K562 (cell line): Measurements from ENCODE around the gene PRKAR2B. TPM values are rescaled to one million over a fixed set of nuclear protein-coding genes. Genes with fewer than 3 reads are reported as not detected.

Experiments used
- DDX20 ChIP-seq: fragments of 450-650 bp; IDR thresholded peaks from 2 replicates; pipeline ENCODE4 v1.6.1; 2016; ENCODE audit warnings: missing genetic modification characterization, low read depth, mild to moderate bottlenecking, missing compliant biosample characterization, moderate library complexity
- EHMT2 ChIP-seq: fragments of 450-650 bp; IDR thresholded peaks from 2 replicates; pipeline ENCODE4 v1.6.1; 2018; ENCODE audit warnings: antibody characterized with exemption
- GABPA ChIP-seq: fragments of 200-800 bp; sonication (Bioruptor generic); conservative IDR thresholded peaks from 2 replicates; pipeline ENCODE4 v1.6.1; 2016; ENCODE audit warnings: low read depth, missing genetic modification characterization, missing compliant biosample characterization
- HDAC1 ChIP-seq, 2 experiments: fragments of 450-650 bp; IDR thresholded peaks; 2 replicates each; pipeline ENCODE4 v1.6.1; 2016 to 2017; ENCODE audit warnings: inconsistent platforms in 1 of 2, mild to moderate bottlenecking in 1 of 2, moderate library complexity in 1 of 2
- ILF3 ChIP-seq: fragments of 450-650 bp; IDR thresholded peaks from 2 replicates; pipeline ENCODE4 v1.6.1; 2018; ENCODE audit warnings: antibody characterized with exemption, mild to moderate bottlenecking, moderate library complexity, borderline replicate concordance
- MXI1 ChIP-seq: IDR thresholded peaks from 2 replicates; pipeline ENCODE4 v1.6.1; 2011; ENCODE audit warnings: low read depth, mild to moderate bottlenecking, improper control_type of control experiment, low read length
- MYC ChIP-seq, 2 experiments: fragments of 250-450 bp in 1 of 2; sonication (Bioruptor Pico) in 1 of 2; IDR thresholded peaks; 2 replicates each; pipeline versions ENCODE4 v1.5.1 to v1.6.1; 2012 to 2021; ENCODE audit warnings: low read depth in 2 of 2, borderline replicate concordance in 1 of 2, improper control_type of control experiment in 1 of 2, low read length in 1 of 2, mild to moderate bottlenecking in 1 of 2, moderate library complexity in 1 of 2
- NBN ChIP-seq: fragments of 450-650 bp; IDR thresholded peaks from 2 replicates; pipeline ENCODE4 v1.6.1; 2016; ENCODE audit warnings: low read depth, mild to moderate bottlenecking
- NR1H2 ChIP-seq: sonication (generic); formaldehyde crosslinking; IDR thresholded peaks from 2 replicates; pipeline ENCODE4 v1.4.0; 2020; ENCODE audit warnings: mild to moderate bottlenecking, missing genetic modification reagents
- SIN3A ChIP-seq, 2 experiments: fragments of 150-350 bp in 1 of 2; IDR thresholded peaks; 2 replicates each; pipeline ENCODE4 v1.6.1; 2011 to 2016; ENCODE audit warnings: borderline replicate concordance in 2 of 2, low read depth in 2 of 2, low read length in 2 of 2, mild to moderate bottlenecking in 2 of 2, moderate library complexity in 2 of 2; ENCODE audit not compliant: control insufficient read depth in 1 of 2
- STAT5A ChIP-seq: IDR thresholded peaks from 2 replicates; pipeline ENCODE4 v1.6.1; 2012; ENCODE audit warnings: low read length, inconsistent platforms, borderline replicate concordance
- YY1 ChIP-seq, 3 experiments: IDR thresholded peaks; 2 replicates each; pipeline ENCODE4 v1.6.1; 2011; ENCODE audit warnings: low read length in 2 of 3, mild to moderate bottlenecking in 2 of 3, moderate library complexity in 2 of 3, borderline replicate concordance in 1 of 3, control low read depth in 1 of 3, low read depth in 1 of 3; ENCODE audit not compliant: insufficient read depth in 3 of 3, insufficient replicate concordance in 2 of 3, control insufficient read depth in 1 of 3, insufficient read length in 1 of 3; ENCODE audit errors: extremely low read depth in 1 of 3
- ZNF253 ChIP-seq: fragments of 250-450 bp; sonication (Bioruptor Pico); conservative IDR thresholded peaks from 2 replicates; pipeline ENCODE4 v1.6.1; 2021; ENCODE audit warnings: mild to moderate bottlenecking
- ZNF274 ChIP-seq: IDR thresholded peaks from 2 replicates; pipeline ENCODE4 v1.6.1; 2011; ENCODE audit warnings: low read depth, mild to moderate bottlenecking, low read length, moderate library complexity, borderline replicate concordance
- ZNF41 ChIP-seq: fragments of 250-450 bp; sonication (Bioruptor Pico); conservative IDR thresholded peaks from 2 replicates; pipeline ENCODE4 v1.4.0; 2020; ENCODE audit warnings: mild to moderate bottlenecking
- ZSCAN32 ChIP-seq: fragments of 450-650 bp; formaldehyde crosslinking; IDR thresholded peaks from 2 replicates; pipeline ENCODE4 v1.4.0; 2020; ENCODE audit warnings: mild to moderate bottlenecking, moderate library complexity
- polyA plus RNA-seq, 8 experiments: library from polyadenylated mRNA; depleted of rRNA in 4 of 8; stranded (reverse) in 5 of 8; unstranded in 3 of 8; fragments of >200 nt; fragmentation: Nextera tagmentation in 2 of 8; fragmentation: Illumina TruSeq in 1 of 8; extraction: Ambion mirVana in 2 of 8; extraction: Trizol in 1 of 8; gene quantifications; 2 replicates each; pipeline versions ENCODE4 v1.2.1 to v1.2.3, GENCODE V29; 2011 to 2014; ENCODE audit warnings: inconsistent platforms in 1 of 8, missing spikeins in 1 of 8
- total RNA-seq, 7 experiments: library from RNA; depleted of rRNA in 6 of 7; stranded (reverse); fragments of >200 nt in 6 of 7; fragmentation: Illumina TruSeq in 2 of 7; extraction: Trizol in 2 of 7; gene quantifications; 2 replicates each; pipeline versions ENCODE4 v1.2.1 to v1.2.3, GENCODE V29; 2011 to 2021; ENCODE audit warnings: low replicate concordance in 1 of 7
- TF ChIP-seq, protein P1 (sequence below): fragments of 450-650 bp; IDR thresholded peaks from 2 replicates; pipeline ENCODE4 v1.6.1; 2017; ENCODE audit warnings: antibody characterized with exemption, mild to moderate bottlenecking
- TF ChIP-seq, protein P2 (sequence below): fragments of 250-450 bp; sonication (Bioruptor Pico); IDR thresholded peaks from 2 replicates; pipeline ENCODE4 v1.9.0; 2021; ENCODE audit warnings: mild to moderate bottlenecking
- TF ChIP-seq, protein P3 (sequence below): sonication (generic); formaldehyde crosslinking; IDR thresholded peaks from 2 replicates; pipeline ENCODE4 v1.8.0; 2023; ENCODE audit warnings: mild to moderate bottlenecking, missing genetic modification reagents
- TF ChIP-seq, protein P4 (sequence below): fragments of 450-650 bp; IDR thresholded peaks from 2 replicates; pipeline ENCODE4 v1.6.1; 2017; ENCODE audit warnings: mild to moderate bottlenecking, moderate library complexity

PRKAR2B gene
- total and polyA plus RNA-seq, 9 of the 15 experiments (the other 6 are each of a cell fraction or from before 2014, with no cell fraction given) = 59.0 to 173 (median 129) TPM

DNA sequence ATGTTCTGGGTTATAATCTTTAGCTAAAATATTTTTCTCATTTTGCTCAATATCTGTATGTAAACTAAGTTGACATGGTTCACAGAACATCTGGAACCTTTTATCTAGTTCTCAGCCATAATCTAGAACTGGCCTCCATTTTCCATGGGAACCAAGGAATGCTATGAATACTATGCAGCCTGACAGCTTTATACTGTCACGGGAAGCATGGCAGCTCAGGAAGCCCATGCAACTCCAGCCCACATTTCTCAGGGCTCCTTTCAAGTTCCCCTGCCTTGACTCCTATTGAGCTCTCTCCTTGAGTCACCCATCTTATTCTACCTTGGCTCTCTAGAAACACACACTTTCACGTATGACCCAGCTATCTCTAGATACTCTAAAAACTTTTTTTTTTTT, 36.6 kb upstream of the PRKAR2B start (continued):
- TF ChIP-seq, protein P1, sequence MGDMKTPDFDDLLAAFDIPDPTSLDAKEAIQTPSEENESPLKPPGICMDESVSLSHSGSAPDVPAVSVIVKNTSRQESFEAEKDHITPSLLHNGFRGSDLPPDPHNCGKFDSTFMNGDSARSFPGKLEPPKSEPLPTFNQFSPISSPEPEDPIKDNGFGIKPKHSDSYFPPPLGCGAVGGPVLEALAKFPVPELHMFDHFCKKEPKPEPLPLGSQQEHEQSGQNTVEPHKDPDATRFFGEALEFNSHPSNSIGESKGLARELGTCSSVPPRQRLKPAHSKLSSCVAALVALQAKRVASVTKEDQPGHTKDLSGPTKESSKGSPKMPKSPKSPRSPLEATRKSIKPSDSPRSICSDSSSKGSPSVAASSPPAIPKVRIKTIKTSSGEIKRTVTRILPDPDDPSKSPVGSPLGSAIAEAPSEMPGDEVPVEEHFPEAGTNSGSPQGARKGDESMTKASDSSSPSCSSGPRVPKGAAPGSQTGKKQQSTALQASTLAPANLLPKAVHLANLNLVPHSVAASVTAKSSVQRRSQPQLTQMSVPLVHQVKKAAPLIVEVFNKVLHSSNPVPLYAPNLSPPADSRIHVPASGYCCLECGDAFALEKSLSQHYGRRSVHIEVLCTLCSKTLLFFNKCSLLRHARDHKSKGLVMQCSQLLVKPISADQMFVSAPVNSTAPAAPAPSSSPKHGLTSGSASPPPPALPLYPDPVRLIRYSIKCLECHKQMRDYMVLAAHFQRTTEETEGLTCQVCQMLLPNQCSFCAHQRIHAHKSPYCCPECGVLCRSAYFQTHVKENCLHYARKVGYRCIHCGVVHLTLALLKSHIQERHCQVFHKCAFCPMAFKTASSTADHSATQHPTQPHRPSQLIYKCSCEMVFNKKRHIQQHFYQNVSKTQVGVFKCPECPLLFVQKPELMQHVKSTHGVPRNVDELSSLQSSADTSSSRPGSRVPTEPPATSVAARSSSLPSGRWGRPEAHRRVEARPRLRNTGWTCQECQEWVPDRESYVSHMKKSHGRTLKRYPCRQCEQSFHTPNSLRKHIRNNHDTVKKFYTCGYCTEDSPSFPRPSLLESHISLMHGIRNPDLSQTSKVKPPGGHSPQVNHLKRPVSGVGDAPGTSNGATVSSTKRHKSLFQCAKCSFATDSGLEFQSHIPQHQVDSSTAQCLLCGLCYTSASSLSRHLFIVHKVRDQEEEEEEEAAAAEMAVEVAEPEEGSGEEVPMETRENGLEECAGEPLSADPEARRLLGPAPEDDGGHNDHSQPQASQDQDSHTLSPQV = peak; percentile 77; the same call in 1 of the 2 replicates
- peak in 1 of 2 experiments; percentile 15; a peak in 1 of 4 replicates for TF ChIP-seq HDAC1 (IDR thresholded peaks at IDR 0.05)
- no peak for TF ChIP-seq ZSCAN32 (CRISPR knock-in tag)
- TF ChIP-seq ZNF274 = no peak
- TF ChIP-seq NR1H2 = no peak
- peak; percentile 58; the same call in 1 of the 2 replicates for TF ChIP-seq EHMT2
- TF ChIP-seq ZNF253 (CRISPR knock-in tag) = no peak; the same call in 1 of the 2 replicates
- TF ChIP-seq, protein P2, sequence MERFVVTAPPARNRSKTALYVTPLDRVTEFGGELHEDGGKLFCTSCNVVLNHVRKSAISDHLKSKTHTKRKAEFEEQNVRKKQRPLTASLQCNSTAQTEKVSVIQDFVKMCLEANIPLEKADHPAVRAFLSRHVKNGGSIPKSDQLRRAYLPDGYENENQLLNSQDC (CRISPR knock-in tag) = no peak
- peak; percentile 24; the same call in 1 of the 2 replicates for TF ChIP-seq MYC (IDR thresholded peaks at IDR 0.05; ENCODE audit: low read depth, low read length)
- TF ChIP-seq MYC (CRISPR knock-in tag; IDR thresholded peaks at IDR 0.05; ENCODE audit: borderline replicate concordance, low read depth) = no peak
- peak; percentile 64; the same call in 1 of the 2 replicates for TF ChIP-seq MXI1
- TF ChIP-seq GABPA (tag) = no peak; the same call in 1 of the 2 replicates
- peak; percentile 61; the same call in 1 of the 2 replicates for TF ChIP-seq ILF3
- no peak for TF ChIP-seq NBN
- TF ChIP-seq, protein P3, sequence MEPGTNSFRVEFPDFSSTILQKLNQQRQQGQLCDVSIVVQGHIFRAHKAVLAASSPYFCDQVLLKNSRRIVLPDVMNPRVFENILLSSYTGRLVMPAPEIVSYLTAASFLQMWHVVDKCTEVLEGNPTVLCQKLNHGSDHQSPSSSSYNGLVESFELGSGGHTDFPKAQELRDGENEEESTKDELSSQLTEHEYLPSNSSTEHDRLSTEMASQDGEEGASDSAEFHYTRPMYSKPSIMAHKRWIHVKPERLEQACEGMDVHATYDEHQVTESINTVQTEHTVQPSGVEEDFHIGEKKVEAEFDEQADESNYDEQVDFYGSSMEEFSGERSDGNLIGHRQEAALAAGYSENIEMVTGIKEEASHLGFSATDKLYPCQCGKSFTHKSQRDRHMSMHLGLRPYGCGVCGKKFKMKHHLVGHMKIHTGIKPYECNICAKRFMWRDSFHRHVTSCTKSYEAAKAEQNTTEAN (CRISPR knock-in tag) = 0 out of 2 replicates have a peak, but pooled peaks have one; percentile 34
- TF ChIP-seq, protein P4, sequence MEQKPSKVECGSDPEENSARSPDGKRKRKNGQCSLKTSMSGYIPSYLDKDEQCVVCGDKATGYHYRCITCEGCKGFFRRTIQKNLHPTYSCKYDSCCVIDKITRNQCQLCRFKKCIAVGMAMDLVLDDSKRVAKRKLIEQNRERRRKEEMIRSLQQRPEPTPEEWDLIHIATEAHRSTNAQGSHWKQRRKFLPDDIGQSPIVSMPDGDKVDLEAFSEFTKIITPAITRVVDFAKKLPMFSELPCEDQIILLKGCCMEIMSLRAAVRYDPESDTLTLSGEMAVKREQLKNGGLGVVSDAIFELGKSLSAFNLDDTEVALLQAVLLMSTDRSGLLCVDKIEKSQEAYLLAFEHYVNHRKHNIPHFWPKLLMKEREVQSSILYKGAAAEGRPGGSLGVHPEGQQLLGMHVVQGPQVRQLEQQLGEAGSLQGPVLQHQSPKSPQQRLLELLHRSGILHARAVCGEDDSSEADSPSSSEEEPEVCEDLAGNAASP = no peak
- 0 out of 2 replicates have a peak, but pooled peaks have one; percentile 33 for TF ChIP-seq STAT5A
- TF ChIP-seq YY1 (IDR thresholded peaks at IDR 0.05; ENCODE audit: borderline replicate concordance in 1 of 3, control insufficient read depth in 1 of 3, extremely low read depth in 1 of 3, insufficient read depth in 3 of 3, insufficient read length in 1 of 3, insufficient replicate concordance in 2 of 3, low read depth in 1 of 3, low read length in 2 of 3) = peak in 2 of 3 experiments; percentile 37 to 88
- TF ChIP-seq SIN3A (IDR thresholded peaks at IDR 0.05; ENCODE audit: borderline replicate concordance in 2 of 2, control insufficient read depth in 1 of 2, low read depth in 2 of 2, low read length in 2 of 2) = peak in 1 of 2 experiments; percentile 53; a peak in 1 of 4 replicates
- 0 out of 2 replicates have a peak, but pooled peaks have one; percentile 23 for TF ChIP-seq DDX20 (tag)
- TF ChIP-seq ZNF41 = no peak
